Esophagus squamous epithelium (tissue), 4 donors: ENCODE data around the gene SCN5A.

Source experiments
- CTCF ChIP-seq, 6 experiments: fragments of 450-650 bp in 4 of 6; fragments of 200-600 bp in 2 of 6; sonication (generic) in 2 of 6; IDR thresholded peaks; one replicate each; pipeline ENCODE4 v1.5.1; 2016 to 2019; ENCODE audit warnings: antibody characterized with exemption in 6 of 6, mild to moderate bottlenecking in 4 of 6, moderate library complexity in 4 of 6
- POLR2A ChIP-seq, 4 donors: fragments of 450-650 bp; IDR thresholded peaks; one replicate each; pipeline ENCODE4 v1.6.1; 2017; ENCODE audit warnings: antibody characterized with exemption in 4 of 4, mild to moderate bottlenecking in 4 of 4, moderate library complexity in 3 of 4

- TF ChIP-seq CTCF (IDR thresholded peaks at IDR 0.05) (no peak), POLR2A (IDR thresholded peaks at IDR 0.05) (no peak)
Measured at GRCh38 chr3:38582941-38583645, 66.4 kb downstream of the SCN5A start.
